A549 (cell line): ENCODE measurements around the gene GNAT3. TPM values are rescaled to one million over a fixed set of nuclear protein-coding genes. Genes with fewer than 3 reads are reported as not detected.

Source experiments
- ATAC-seq, 2 experiments: fragments of 200-7000 bp in 1 of 2; fragments of >200 bp in 1 of 2; cut with Nextera tagmentation in 1 of 2; cut with Tn5 transposase in 1 of 2; 3 replicates each; pipeline versions ENCODE4 v1.8.0 to v1.9.1; 2018 to 2020; ENCODE audit warnings: mild to moderate bottlenecking in 1 of 2, moderate library complexity in 1 of 2
- CTCF ChIA-PET: fragments of 300-600 bp; sonication (Branson Sonifier 250); formaldehyde crosslinking; extraction: SDS; loops from one replicate; lab custom pipeline; 2021; ENCODE audit warnings: antibody characterized with exemption, inconsistent platforms; lab: Yijun Ruan, JAX
- POLR2A ChIA-PET: fragments of 350-600 bp; formaldehyde crosslinking; extraction: SDS; loops from one replicate; lab custom pipeline; 2021; ENCODE audit warnings: antibody characterized with exemption, inconsistent platforms; lab: Yijun Ruan, JAX
- DNase-seq, 2 experiments: peaks; one replicate each; pipeline versions ENCODE4 v3.0.0 to v3.0.0-alpha.2; 2011 to 2016; ENCODE audit warnings: low read depth in 1 of 2, low spot score in 1 of 2
- FAIRE-seq: peaks from 2 replicates; lab custom pipeline; 2011; peaks lifted over from hg19 to GRCh38; lab: Jason Lieb, UNC
- H3K27ac ChIP-seq, 2 experiments: fragments of >200 bp; sonication (Bioruptor Twin); formaldehyde crosslinking; 3 replicates each; pipeline ENCODE4 v1.5.1; 2016 to 2017
- H3K4me1 ChIP-seq: fragments of >200 bp; sonication (Bioruptor Twin); formaldehyde crosslinking; 3 replicates; pipeline ENCODE4 v1.6.1; 2016
- H3K4me2 ChIP-seq: fragments of >200 bp; sonication (Bioruptor Twin); formaldehyde crosslinking; 3 replicates; pipeline ENCODE4 v1.6.1; 2016
- H3K4me3 ChIP-seq: fragments of >200 bp; sonication (Bioruptor Twin); formaldehyde crosslinking; 3 replicates; pipeline ENCODE4 v1.5.1; 2016
- H3K9me3 ChIP-seq: fragments of >200 bp; sonication (Bioruptor Twin); formaldehyde crosslinking; 3 replicates; pipeline ENCODE4 v1.6.1; 2016
- BCL3 ChIP-seq: fragments of >200 bp; sonication (Bioruptor Twin); formaldehyde crosslinking; IDR thresholded peaks from 3 replicates; pipeline ENCODE4 v1.6.1; 2016
- CBX2 ChIP-seq: fragments of 200-600 bp; sonication (generic); IDR thresholded peaks from 2 replicates; pipeline ENCODE4 v1.6.1; 2016; ENCODE audit warnings: low read depth, mild to moderate bottlenecking, borderline replicate concordance
- CBX8 ChIP-seq: fragments of 200-600 bp; sonication (generic); IDR thresholded peaks from 2 replicates; pipeline ENCODE4 v1.6.1; 2016
- CEBPB ChIP-seq, 2 experiments: fragments of >200 bp in 1 of 2; sonication (Bioruptor Twin) in 1 of 2; formaldehyde crosslinking in 1 of 2; IDR thresholded peaks; 2 replicates each; pipeline ENCODE4 v1.6.1; 2012 to 2016
- CHD2 ChIP-seq: fragments of 150-350 bp; IDR thresholded peaks from 2 replicates; pipeline ENCODE4 v1.6.1; 2014; ENCODE audit warnings: low read length; ENCODE audit not compliant: partially characterized antibody
- EHMT2 ChIP-seq: fragments of 200-600 bp; sonication (generic); IDR thresholded peaks from 2 replicates; pipeline ENCODE4 v1.6.1; 2016; ENCODE audit warnings: antibody characterized with exemption, low read depth, mild to moderate bottlenecking, moderate library complexity
- EP300 ChIP-seq, 2 experiments: fragments of >200 bp; sonication (Bioruptor Twin); formaldehyde crosslinking; IDR thresholded peaks; 2 replicates in 1 of 2; 3 replicates in 1 of 2; pipeline ENCODE4 v1.6.1; 2016 to 2017
- FOSL2 ChIP-seq, 2 experiments: fragments of 450-650 bp in 1 of 2; fragments of >200 bp in 1 of 2; sonication (Bioruptor Twin) in 1 of 2; formaldehyde crosslinking; IDR thresholded peaks; 2 replicates each; pipeline versions ENCODE4 v1.5.0 to v1.6.1; 2016 to 2020; ENCODE audit warnings: mild to moderate bottlenecking in 1 of 2, moderate library complexity in 1 of 2
- HEYL ChIP-seq: fragments of 250-450 bp; sonication (Bioruptor Pico); IDR thresholded peaks from 2 replicates; pipeline ENCODE4 v1.8.0; 2021; ENCODE audit warnings: mild to moderate bottlenecking, moderate library complexity
- HOXA7 ChIP-seq: fragments of 250-450 bp; sonication (Bioruptor Pico); IDR thresholded peaks from 2 replicates; pipeline ENCODE4 v1.5.0; 2020; ENCODE audit warnings: mild to moderate bottlenecking, moderate library complexity
- MAFK ChIP-seq: fragments of 450-650 bp; IDR thresholded peaks from 2 replicates; pipeline ENCODE4 v1.6.1; 2014; ENCODE audit not compliant: partially characterized antibody
- MAZ ChIP-seq: fragments of 150-350 bp; IDR thresholded peaks from 2 replicates; pipeline ENCODE4 v1.6.1; 2014; ENCODE audit warnings: antibody characterized with exemption, low read depth, low read length, borderline replicate concordance
- MYC ChIP-seq: IDR thresholded peaks from 2 replicates; pipeline ENCODE4 v1.6.1; 2012; ENCODE audit warnings: mild to moderate bottlenecking, inconsistent platforms, low read length, improper control_type of control experiment, borderline replicate concordance
- NPAS2 ChIP-seq: fragments of 250-450 bp; sonication (Bioruptor Pico); IDR thresholded peaks from 2 replicates; pipeline ENCODE4 v1.8.0; 2022; ENCODE audit warnings: mild to moderate bottlenecking, moderate library complexity, borderline replicate concordance
- NR3C1 ChIP-seq: fragments of >200 bp; sonication (Bioruptor Twin); formaldehyde crosslinking; IDR thresholded peaks from 3 replicates; pipeline ENCODE4 v1.6.1; 2017
- PHF8 ChIP-seq: fragments of 200-600 bp; sonication (generic); IDR thresholded peaks from 2 replicates; pipeline ENCODE4 v1.6.1; 2016; ENCODE audit warnings: low read depth, mild to moderate bottlenecking, antibody characterized with exemption, moderate library complexity, borderline replicate concordance
- POLR2A ChIP-seq: IDR thresholded peaks from 2 replicates; pipeline ENCODE4 v1.6.1; 2012; ENCODE audit warnings: mild to moderate bottlenecking, low read length
- RFX5 ChIP-seq: fragments of 450-650 bp; IDR thresholded peaks from 2 replicates; pipeline ENCODE4 v1.7.1; 2014; ENCODE audit warnings: antibody characterized with exemption, mild to moderate bottlenecking, moderate library complexity
- RNF2 ChIP-seq: fragments of 200-600 bp; sonication (generic); IDR thresholded peaks from 2 replicates; pipeline ENCODE4 v1.6.1; 2016; ENCODE audit warnings: low read depth, mild to moderate bottlenecking, antibody characterized with exemption, moderate library complexity, borderline replicate concordance
- SMC3 ChIP-seq: fragments of >200 bp; sonication (Bioruptor Twin); formaldehyde crosslinking; IDR thresholded peaks from 3 replicates; pipeline ENCODE4 v1.6.1; 2018; ENCODE audit warnings: inconsistent platforms
- SREBF2 ChIP-seq: fragments of 450-650 bp; IDR thresholded peaks from 2 replicates; pipeline ENCODE4 v1.6.1; 2014; ENCODE audit warnings: mild to moderate bottlenecking, moderate library complexity
- TFCP2L1 ChIP-seq: fragments of 250-450 bp; sonication (Bioruptor Pico); IDR thresholded peaks from 2 replicates; pipeline ENCODE4 v1.5.0; 2021; ENCODE audit warnings: mild to moderate bottlenecking
- ZC3H11A ChIP-seq: fragments of 450-650 bp; IDR thresholded peaks from 2 replicates; pipeline ENCODE4 v1.6.1; 2014; ENCODE audit warnings: antibody characterized with exemption, mild to moderate bottlenecking
- ZFP36 ChIP-seq: fragments of 450-650 bp; IDR thresholded peaks from 2 replicates; pipeline ENCODE4 v1.6.1; 2014; ENCODE audit warnings: borderline replicate concordance; ENCODE audit not compliant: partially characterized antibody
- ZNF302 ChIP-seq: fragments of 250-450 bp; sonication (Bioruptor Pico); IDR thresholded peaks from 2 replicates; pipeline ENCODE4 v1.9.0; 2021; ENCODE audit warnings: inconsistent platforms, mild to moderate bottlenecking, moderate library complexity
- WGBS: methylation state at CpG from one replicate; pipeline ENCODE4 v1.1.6; 2017; ENCODE audit errors: missing lambda C conversion rate; 5-methylcytosine and 5-hydroxymethylcytosine counted together
- polyA plus RNA-seq, 4 experiments: library from polyadenylated mRNA; depleted of rRNA in 3 of 4; stranded (reverse); fragments of >200 nt; fragmentation: RNase III in 1 of 4; extraction: RNeasy Plus Mini Kit Qiagen cat#74134 plus additional on column Dnase treatment in 1 of 4; gene quantifications; 2 replicates in 3 of 4; 3 replicates in 1 of 4; pipeline ENCODE4 v1.2.3, GENCODE V29; 2011 to 2017
- TF ChIP-seq, protein P1 (sequence below): fragments of >200 bp; sonication (Bioruptor Twin); formaldehyde crosslinking; IDR thresholded peaks from 2 replicates; pipeline ENCODE4 v1.6.1; 2016
- TF ChIP-seq, protein P2 (sequence below): IDR thresholded peaks from 2 replicates; pipeline ENCODE4 v1.6.1; 2012
- TF ChIP-seq, protein P3 (sequence below): fragments of 250-450 bp; sonication (Bioruptor Pico); IDR thresholded peaks from 2 replicates; pipeline ENCODE4 v1.5.0; 2020; ENCODE audit warnings: low read depth, mild to moderate bottlenecking, moderate library complexity
- TF ChIP-seq, protein P4 (sequence below): fragments of 250-450 bp; sonication (Bioruptor Pico); IDR thresholded peaks from 2 replicates; pipeline ENCODE4 v1.5.0; 2021; ENCODE audit warnings: mild to moderate bottlenecking, moderate library complexity, borderline replicate concordance
- TF ChIP-seq, protein P5 (sequence below): IDR thresholded peaks from 2 replicates; pipeline ENCODE4 v1.6.1; 2012; ENCODE audit warnings: low read depth, borderline replicate concordance

The GNAT3 gene
- polyA plus RNA-seq, 2 of the 4 experiments (the other 2 are of a cell fraction): not detected

DNA sequence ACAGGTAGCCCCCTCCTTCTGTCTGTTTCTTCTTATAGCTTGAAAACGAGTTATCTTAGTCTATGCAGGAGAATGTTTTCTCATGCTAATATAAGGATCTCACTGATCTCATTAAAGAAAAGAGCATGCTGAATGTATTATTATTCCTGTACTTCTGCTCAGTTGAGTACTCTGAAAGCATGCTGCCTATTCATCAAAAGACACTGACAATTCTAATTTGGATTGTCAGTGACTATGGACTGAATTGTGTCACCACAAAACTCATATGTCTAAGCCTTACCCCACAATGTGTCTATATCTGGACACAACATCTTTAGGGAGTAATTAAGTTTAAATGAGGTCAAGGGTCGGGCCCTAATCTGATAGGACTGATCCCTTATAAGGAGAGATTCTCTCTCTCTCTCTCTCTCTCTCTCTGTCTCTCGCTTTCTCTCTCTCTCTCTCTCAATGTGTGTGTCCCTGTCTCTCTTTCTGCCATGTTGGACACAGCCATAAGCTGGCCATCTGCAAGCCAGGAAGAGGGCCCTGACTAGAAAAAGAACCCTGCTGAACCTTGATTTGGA, 98.4 kb downstream of the GNAT3 start:
- Histone ChIP-seq H3K9me3 (no peaks in the 10 kb centered on the region), H3K4me3 (no peak overlapping the region), H3K27ac (no peak overlapping the region), H3K4me2 (no peak overlapping the region), H3K4me1 (0 out of 3 replicates have a peak, but pooled peaks cover 3% of the 10 kb centered on the region)
- 52% methylated on average over 3 of the region's 3 CpGs for WGBS
- ChIA-PET POLR2A (no interaction called here), CTCF (no interaction called here)
- ATAC-seq (no peak), FAIRE-seq (no peak), DNase-seq (no peak)
- no peak for TF ChIP-seq NPAS2 (CRISPR knock-in tag)
- TF ChIP-seq ZNF302: no peak
- TF ChIP-seq, protein P1, sequence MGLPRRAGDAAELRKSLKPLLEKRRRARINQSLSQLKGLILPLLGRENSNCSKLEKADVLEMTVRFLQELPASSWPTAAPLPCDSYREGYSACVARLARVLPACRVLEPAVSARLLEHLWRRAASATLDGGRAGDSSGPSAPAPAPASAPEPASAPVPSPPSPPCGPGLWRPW: no peak
- no peak for TF ChIP-seq BCL3
- no peak for TF ChIP-seq PHF8
- TF ChIP-seq, protein P2, sequence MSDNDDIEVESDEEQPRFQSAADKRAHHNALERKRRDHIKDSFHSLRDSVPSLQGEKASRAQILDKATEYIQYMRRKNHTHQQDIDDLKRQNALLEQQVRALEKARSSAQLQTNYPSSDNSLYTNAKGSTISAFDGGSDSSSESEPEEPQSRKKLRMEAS: no peak
- no peak for TF ChIP-seq ZC3H11A
- TF ChIP-seq POLR2A: no peak
- TF ChIP-seq RNF2: no peak
- TF ChIP-seq SREBF2: no peak
- TF ChIP-seq, protein P3, sequence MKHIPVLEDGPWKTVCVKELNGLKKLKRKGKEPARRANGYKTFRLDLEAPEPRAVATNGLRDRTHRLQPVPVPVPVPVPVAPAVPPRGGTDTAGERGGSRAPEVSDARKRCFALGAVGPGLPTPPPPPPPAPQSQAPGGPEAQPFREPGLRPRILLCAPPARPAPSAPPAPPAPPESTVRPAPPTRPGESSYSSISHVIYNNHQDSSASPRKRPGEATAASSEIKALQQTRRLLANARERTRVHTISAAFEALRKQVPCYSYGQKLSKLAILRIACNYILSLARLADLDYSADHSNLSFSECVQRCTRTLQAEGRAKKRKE: no peak
- TF ChIP-seq TFCP2L1 (CRISPR knock-in tag): no peak
- no peak for TF ChIP-seq EHMT2
- no peak for TF ChIP-seq MAFK
- no peak for TF ChIP-seq SMC3
- no peak for TF ChIP-seq RFX5
- no peak for TF ChIP-seq CHD2
- no peak for TF ChIP-seq MAZ
- TF ChIP-seq, all 56 proteins: peak for 0

DNA sequence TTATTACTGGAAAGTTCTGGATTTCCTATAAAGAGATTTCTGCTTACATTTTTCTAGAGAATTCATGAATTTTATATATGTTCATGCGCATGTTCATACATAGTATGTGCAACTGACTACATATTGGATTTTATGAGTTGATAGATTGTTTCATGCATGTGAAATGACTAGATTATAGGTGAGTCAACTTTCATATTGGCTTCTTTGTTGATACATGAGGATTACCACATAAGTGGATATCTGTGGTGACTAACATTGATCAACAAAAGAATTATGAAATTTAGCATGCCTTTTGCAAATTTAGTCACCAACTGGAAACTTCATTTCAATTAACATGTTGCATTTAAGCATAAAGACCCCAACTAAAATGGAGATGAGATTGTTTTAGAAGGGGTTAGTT, 99.0 kb downstream of the GNAT3 start:
- 0 out of 3 replicates have a peak, but pooled peaks cover 3% of the 10 kb centered on the region for H3K4me1 ChIP-seq
- peak; percentile 68 for FAIRE-seq
- ChIA-PET POLR2A (no interaction called here), CTCF (no interaction called here)
- WGBS: 93% methylated on average over 1 of the region's 1 CpG
- ATAC-seq: no peak
- no peak overlapping the region for H3K27ac ChIP-seq
- DNase-seq: no peak
- no peak overlapping the region for H3K4me2 ChIP-seq
- no peaks in the 10 kb centered on the region for H3K9me3 ChIP-seq
- H3K4me3 ChIP-seq: no peak overlapping the region
- TF ChIP-seq CEBPB (IDR thresholded peaks at IDR 0.05) (0 out of 4 replicates have a peak, but pooled peaks of 1 of the 2 experiments have one; percentile 7), CHD2 (no peak), EHMT2 (no peak), EP300 (IDR thresholded peaks at IDR 0.05) (no peak), RNF2 (no peak), HOXA7 (CRISPR knock-in tag) (no peak), ZFP36 (no peak), CBX8 (no peak), HEYL (CRISPR knock-in tag) (no peak), CBX2 (no peak), BCL3 (no peak), SMC3 (no peak), MAFK (no peak), NR3C1 (no peak), FOSL2 (IDR thresholded peaks at IDR 0.05) (no peak), FOSL2 (CRISPR knock-in tag; IDR thresholded peaks at IDR 0.05) (peak; percentile 51; the same call in 1 of the 2 replicates), MAZ (no peak), MYC (no peak), POLR2A (no peak)
- TF ChIP-seq, protein P1: no peak
- TF ChIP-seq, protein P4, sequence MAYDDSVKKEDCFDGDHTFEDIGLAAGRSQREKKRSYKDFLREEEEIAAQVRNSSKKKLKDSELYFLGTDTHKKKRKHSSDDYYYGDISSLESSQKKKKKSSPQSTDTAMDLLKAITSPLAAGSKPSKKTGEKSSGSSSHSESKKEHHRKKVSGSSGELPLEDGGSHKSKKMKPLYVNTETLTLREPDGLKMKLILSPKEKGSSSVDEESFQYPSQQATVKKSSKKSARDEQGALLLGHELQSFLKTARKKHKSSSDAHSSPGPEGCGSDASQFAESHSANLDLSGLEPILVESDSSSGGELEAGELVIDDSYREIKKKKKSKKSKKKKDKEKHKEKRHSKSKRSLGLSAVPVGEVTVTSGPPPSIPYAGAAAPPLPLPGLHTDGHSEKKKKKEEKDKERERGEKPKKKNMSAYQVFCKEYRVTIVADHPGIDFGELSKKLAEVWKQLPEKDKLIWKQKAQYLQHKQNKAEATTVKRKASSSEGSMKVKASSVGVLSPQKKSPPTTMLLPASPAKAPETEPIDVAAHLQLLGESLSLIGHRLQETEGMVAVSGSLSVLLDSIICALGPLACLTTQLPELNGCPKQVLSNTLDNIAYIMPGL (CRISPR knock-in tag): no peak
- TF ChIP-seq, protein P2: no peak
- TF ChIP-seq, protein P5, sequence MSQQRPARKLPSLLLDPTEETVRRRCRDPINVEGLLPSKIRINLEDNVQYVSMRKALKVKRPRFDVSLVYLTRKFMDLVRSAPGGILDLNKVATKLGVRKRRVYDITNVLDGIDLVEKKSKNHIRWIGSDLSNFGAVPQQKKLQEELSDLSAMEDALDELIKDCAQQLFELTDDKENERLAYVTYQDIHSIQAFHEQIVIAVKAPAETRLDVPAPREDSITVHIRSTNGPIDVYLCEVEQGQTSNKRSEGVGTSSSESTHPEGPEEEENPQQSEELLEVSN: no peak
